HepG2 (cell line): ENCODE results near the gene GRAMD1A. TPM values are rescaled to one million over a fixed set of nuclear protein-coding genes. Genes with fewer than 3 reads are reported as not detected.

Experiments used
- ATAC-seq: fragments of 200-7000 bp; cut with Tn5 transposase; 3 replicates; pipeline ENCODE4 v1.9.1; 2020; ENCODE audit warnings: mild to moderate bottlenecking, moderate library complexity
- BruUV-seq: library from RNA; stranded (reverse); fragments of 400-500 nt; replicated peaks from 2 replicates; lab custom pipeline; 2021; lab: Mats Ljungman, UMichigan
- CTCF ChIA-PET: fragments of 300-600 bp; formaldehyde crosslinking; extraction: SDS; loops from one replicate; lab custom pipeline; 2021; ENCODE audit warnings: low total read pairs, inconsistent platforms, low intra/inter-chr PET ratio; lab: Yijun Ruan, JAX
- POLR2A ChIA-PET: fragments of 350-600 bp; sonication (Branson Sonifier 250); formaldehyde crosslinking; loops from one replicate; lab custom pipeline; 2020; ENCODE audit warnings: antibody characterized with exemption, inconsistent platforms; lab: Yijun Ruan, JAX
- DNase-seq: peaks from one replicate; pipeline ENCODE4 v3.0.0-alpha.2; 2015; ENCODE audit warnings: low spot score
- FAIRE-seq: peaks from 3 replicates; lab custom pipeline; 2011; peaks lifted over from hg19 to GRCh38; lab: Jason Lieb, UNC
- H2AFZ ChIP-seq: one replicate; pipeline ENCODE4 v1.6.1; 2011; ENCODE audit warnings: low read length, inconsistent platforms
- H3K27ac ChIP-seq: fragments of 300-600 bp; 3 replicates; pipeline ENCODE4 v1.8.0; 2011; ENCODE audit warnings: mixed run types, mild to moderate bottlenecking, mixed read lengths, low read length, inconsistent platforms; ENCODE audit not compliant: insufficient read depth; ENCODE audit errors: extremely low read length
- H3K27me3 ChIP-seq, 2 experiments: fragments of 200-600 bp in 1 of 2; 2 replicates in 1 of 2; 3 replicates in 1 of 2; pipeline versions ENCODE4 v1.6.0 to v1.8.0; 2011; ENCODE audit warnings: low read length in 2 of 2, mild to moderate bottlenecking in 2 of 2, moderate library complexity in 2 of 2, inconsistent platforms in 1 of 2; ENCODE audit not compliant: insufficient read depth in 2 of 2, control insufficient read depth in 1 of 2
- H3K36me3 ChIP-seq, 2 experiments: fragments of 200-600 bp in 1 of 2; replicated peaks in 1 of 2; 2 replicates in 1 of 2; 3 replicates in 1 of 2; pipeline versions ENCODE4 v1.5.1 to v1.8.0; 2011; ENCODE audit warnings: low read length in 2 of 2, inconsistent platforms in 1 of 2; ENCODE audit not compliant: insufficient read depth in 2 of 2, control insufficient read depth in 1 of 2
- H3K4me1 ChIP-seq: 2 replicates; pipeline ENCODE4 v1.5.1; 2012; ENCODE audit warnings: low read length, inconsistent platforms; ENCODE audit not compliant: insufficient read depth
- H3K4me2 ChIP-seq: 2 replicates; pipeline ENCODE4 v1.6.0; 2011; ENCODE audit warnings: low read depth, low read length, inconsistent platforms
- H3K4me3 ChIP-seq, 3 experiments: fragments of 200-600 bp in 1 of 3; sonication (generic), shearing (Covaris generic) in 1 of 3; replicated peaks in 1 of 3; 2 replicates each; pipeline ENCODE4 v1.5.1; 2011 to 2016; ENCODE audit warnings: low read length in 3 of 3, inconsistent platforms in 2 of 3, low read depth in 2 of 3, mild to moderate bottlenecking in 2 of 3, control low read depth in 1 of 3, mixed read lengths in 1 of 3; ENCODE audit not compliant: insufficient read depth in 1 of 3
- H3K79me2 ChIP-seq: one replicate; pipeline ENCODE4 v1.6.1; 2011; ENCODE audit warnings: low read length, inconsistent platforms; ENCODE audit not compliant: insufficient read depth
- H3K9ac ChIP-seq: 2 replicates; pipeline ENCODE4 v1.6.0; 2011; ENCODE audit warnings: mild to moderate bottlenecking, low read depth, low read length, inconsistent platforms; ENCODE audit not compliant: insufficient read depth
- H3K9me3 ChIP-seq: 2 replicates; pipeline ENCODE4 v1.5.1; 2012; ENCODE audit warnings: mild to moderate bottlenecking, low read length
- H4K20me1 ChIP-seq: 2 replicates; pipeline ENCODE4 v1.6.0; 2011; ENCODE audit warnings: inconsistent platforms, mild to moderate bottlenecking, low read length, moderate library complexity; ENCODE audit not compliant: insufficient read depth
- EHMT2 ChIP-seq: fragments of 200-600 bp; sonication (generic); IDR thresholded peaks from 2 replicates; pipeline ENCODE4 v1.7.0; 2017; ENCODE audit warnings: antibody characterized with exemption, low read depth, low read length, borderline replicate concordance
- HES4 ChIP-seq: sonication (generic); formaldehyde crosslinking; IDR thresholded peaks from 2 replicates; pipeline ENCODE4 v1.9.0; 2021; ENCODE audit warnings: mild to moderate bottlenecking, missing genetic modification reagents, borderline replicate concordance
- HNRNPL ChIP-seq: fragments of 200-400 bp; formaldehyde crosslinking; IDR thresholded peaks from 2 replicates; pipeline ENCODE4 v1.6.1; 2017; ENCODE audit warnings: mild to moderate bottlenecking, low read depth, low read length
- NKX3-1 ChIP-seq: sonication (generic); formaldehyde crosslinking; IDR thresholded peaks from 2 replicates; pipeline ENCODE4 v1.5.0; 2020; ENCODE audit warnings: missing genetic modification reagents
- NONO ChIP-seq, 2 experiments: fragments of 450-650 bp in 1 of 2; sonication (generic) in 1 of 2; formaldehyde crosslinking in 1 of 2; IDR thresholded peaks in 1 of 2; conservative IDR thresholded peaks in 1 of 2; 2 replicates each; pipeline versions ENCODE4 v1.6.1 to v1.8.0; 2017 to 2022; ENCODE audit warnings: mild to moderate bottlenecking in 1 of 2, missing genetic modification reagents in 1 of 2, moderate library complexity in 1 of 2
- PHF21A ChIP-seq: sonication (generic); formaldehyde crosslinking; IDR thresholded peaks from 2 replicates; pipeline ENCODE4 v1.5.0; 2020; ENCODE audit warnings: mild to moderate bottlenecking, missing genetic modification reagents
- POLR2G ChIP-seq: fragments of 200-400 bp; formaldehyde crosslinking; IDR thresholded peaks from 2 replicates; pipeline ENCODE4 v1.6.1; 2018; ENCODE audit warnings: mild to moderate bottlenecking, low read depth, low read length, moderate library complexity
- RXRA ChIP-seq: sonication (generic); formaldehyde crosslinking; IDR thresholded peaks from 2 replicates; pipeline ENCODE4 v1.5.1; 2020; ENCODE audit warnings: missing genetic modification reagents
- SIN3A ChIP-seq: IDR thresholded peaks from 2 replicates; pipeline ENCODE4 v1.6.1; 2011; ENCODE audit warnings: low read depth, mild to moderate bottlenecking, control low read depth, low read length, borderline replicate concordance
- ZNF496 ChIP-seq: sonication (generic); formaldehyde crosslinking; IDR thresholded peaks from 2 replicates; pipeline ENCODE4 v1.8.1; 2023; ENCODE audit warnings: mild to moderate bottlenecking, moderate library complexity, missing genetic modification reagents; ENCODE audit not compliant: insufficient replicate concordance
- ZNF558 ChIP-seq: sonication (generic); formaldehyde crosslinking; IDR thresholded peaks from 2 replicates; pipeline ENCODE4 v1.9.0; 2022; ENCODE audit warnings: mild to moderate bottlenecking, missing genetic modification reagents, borderline replicate concordance
- ZNF720 ChIP-seq: sonication (generic); formaldehyde crosslinking; IDR thresholded peaks from 2 replicates; pipeline ENCODE4 v1.4.0; 2020; ENCODE audit warnings: missing genetic modification reagents
- ZNF737 ChIP-seq: sonication (generic); formaldehyde crosslinking; IDR thresholded peaks from 2 replicates; pipeline ENCODE4 v1.5.0; 2020; ENCODE audit warnings: missing genetic modification reagents, mild to moderate bottlenecking, borderline replicate concordance
- ZSCAN20 ChIP-seq: sonication (generic); formaldehyde crosslinking; IDR thresholded peaks from 2 replicates; pipeline ENCODE4 v1.4.0; 2020; ENCODE audit warnings: missing genetic modification reagents, mild to moderate bottlenecking, borderline replicate concordance
- WGBS: methylation state at CpG from one replicate; pipeline ENCODE4 v1.1.6; 2017; ENCODE audit warnings: low lambda C conversion rate; 5-methylcytosine and 5-hydroxymethylcytosine counted together
- in situ Hi-C: cut with HindIII; loops from 2 replicates; pipeline ENCODE4 v1.10.0; 2017; ENCODE audit warnings: low pct_unique_long_range_greater_than_20kb; ENCODE audit not compliant: extremely low pct_ligation_motif_present
- intact Hi-C: fragments of 100-400 bp; cut with micrococcal nuclease; formaldehyde crosslinking; loops from one replicate; pipeline ENCODE4 v1.10.0; 2022; ENCODE audit not compliant: unreplicated experiment
- polyA plus RNA-seq, 8 experiments: library from polyadenylated mRNA; depleted of rRNA in 3 of 8; stranded (reverse) in 7 of 8; unstranded in 1 of 8; fragments of >200 nt; fragmentation: Illumina TruSeq in 4 of 8; extraction: Trizol in 4 of 8; gene quantifications; 2 replicates each; pipeline versions ENCODE4 v1.2.1 to v1.2.3, GENCODE V29; 2011 to 2016; ENCODE audit warnings: low read depth in 4 of 8, missing spikeins in 1 of 8, mixed read lengths in 1 of 8; ENCODE audit not compliant: insufficient read depth in 1 of 8
- total RNA-seq, 5 experiments: library from RNA; depleted of rRNA; stranded (reverse); fragments of >200 nt; fragmentation: Illumina TruSeq; extraction: Trizol; gene quantifications; 2 replicates each; pipeline ENCODE4 v1.2.3, GENCODE V29; 2016; ENCODE audit warnings: low read depth in 1 of 5
- TF ChIP-seq, protein P1 (sequence below): sonication (generic); formaldehyde crosslinking; IDR thresholded peaks from 2 replicates; pipeline ENCODE4 v1.4.0; 2020; ENCODE audit warnings: missing genetic modification reagents
- TF ChIP-seq, protein P2 (sequence below): sonication (generic); formaldehyde crosslinking; IDR thresholded peaks from 2 replicates; pipeline ENCODE4 v1.4.0; 2020; ENCODE audit warnings: mild to moderate bottlenecking, missing genetic modification reagents
- TF ChIP-seq, protein P3 (sequence below): sonication (generic); formaldehyde crosslinking; IDR thresholded peaks from 2 replicates; pipeline ENCODE4 v1.8.0; 2022; ENCODE audit warnings: mild to moderate bottlenecking, missing genetic modification reagents; ENCODE audit not compliant: insufficient replicate concordance
- TF ChIP-seq, protein P4 (sequence below): IDR thresholded peaks from 2 replicates; pipeline ENCODE4 v1.6.1; 2016; ENCODE audit warnings: low read depth, borderline replicate concordance

GRAMD1A gene
- total and polyA plus RNA-seq, 2 of the 13 experiments (the other 11 are each of a cell fraction or from before 2014, with no cell fraction given): 14.7 to 181 TPM

DNA sequence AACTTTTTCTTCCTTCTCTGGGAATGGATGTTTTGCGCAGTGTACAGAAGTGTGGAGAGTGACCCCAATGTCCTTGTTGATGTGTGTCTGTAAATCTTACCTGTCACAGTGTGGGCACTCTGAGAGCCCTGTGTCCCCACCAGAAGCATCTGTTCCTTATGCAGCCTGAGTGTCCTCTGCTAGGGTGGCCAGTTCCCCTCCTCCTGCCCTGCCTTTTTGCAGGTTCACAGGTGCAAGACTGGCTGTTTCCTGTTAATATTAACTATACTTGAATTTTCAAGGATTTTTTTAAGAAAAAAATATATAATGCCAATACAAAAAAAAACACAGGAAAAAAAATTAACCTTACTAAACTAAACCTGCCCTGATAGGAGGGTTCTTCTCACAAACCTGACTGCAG is 12.0 kb upstream of the GRAMD1A start (continued):
- TF ChIP-seq, protein P1, sequence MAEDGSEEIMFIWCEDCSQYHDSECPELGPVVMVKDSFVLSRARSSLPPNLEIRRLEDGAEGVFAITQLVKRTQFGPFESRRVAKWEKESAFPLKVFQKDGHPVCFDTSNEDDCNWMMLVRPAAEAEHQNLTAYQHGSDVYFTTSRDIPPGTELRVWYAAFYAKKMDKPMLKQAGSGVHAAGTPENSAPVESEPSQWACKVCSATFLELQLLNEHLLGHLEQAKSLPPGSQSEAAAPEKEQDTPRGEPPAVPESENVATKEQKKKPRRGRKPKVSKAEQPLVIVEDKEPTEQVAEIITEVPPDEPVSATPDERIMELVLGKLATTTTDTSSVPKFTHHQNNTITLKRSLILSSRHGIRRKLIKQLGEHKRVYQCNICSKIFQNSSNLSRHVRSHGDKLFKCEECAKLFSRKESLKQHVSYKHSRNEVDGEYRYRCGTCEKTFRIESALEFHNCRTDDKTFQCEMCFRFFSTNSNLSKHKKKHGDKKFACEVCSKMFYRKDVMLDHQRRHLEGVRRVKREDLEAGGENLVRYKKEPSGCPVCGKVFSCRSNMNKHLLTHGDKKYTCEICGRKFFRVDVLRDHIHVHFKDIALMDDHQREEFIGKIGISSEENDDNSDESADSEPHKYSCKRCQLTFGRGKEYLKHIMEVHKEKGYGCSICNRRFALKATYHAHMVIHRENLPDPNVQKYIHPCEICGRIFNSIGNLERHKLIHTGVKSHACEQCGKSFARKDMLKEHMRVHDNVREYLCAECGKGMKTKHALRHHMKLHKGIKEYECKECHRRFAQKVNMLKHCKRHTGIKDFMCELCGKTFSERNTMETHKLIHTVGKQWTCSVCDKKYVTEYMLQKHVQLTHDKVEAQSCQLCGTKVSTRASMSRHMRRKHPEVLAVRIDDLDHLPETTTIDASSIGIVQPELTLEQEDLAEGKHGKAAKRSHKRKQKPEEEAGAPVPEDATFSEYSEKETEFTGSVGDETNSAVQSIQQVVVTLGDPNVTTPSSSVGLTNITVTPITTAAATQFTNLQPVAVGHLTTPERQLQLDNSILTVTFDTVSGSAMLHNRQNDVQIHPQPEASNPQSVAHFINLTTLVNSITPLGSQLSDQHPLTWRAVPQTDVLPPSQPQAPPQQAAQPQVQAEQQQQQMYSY (CRISPR knock-in tag): no peak
- TF ChIP-seq ZNF558 (CRISPR knock-in tag): no peak

DNA sequence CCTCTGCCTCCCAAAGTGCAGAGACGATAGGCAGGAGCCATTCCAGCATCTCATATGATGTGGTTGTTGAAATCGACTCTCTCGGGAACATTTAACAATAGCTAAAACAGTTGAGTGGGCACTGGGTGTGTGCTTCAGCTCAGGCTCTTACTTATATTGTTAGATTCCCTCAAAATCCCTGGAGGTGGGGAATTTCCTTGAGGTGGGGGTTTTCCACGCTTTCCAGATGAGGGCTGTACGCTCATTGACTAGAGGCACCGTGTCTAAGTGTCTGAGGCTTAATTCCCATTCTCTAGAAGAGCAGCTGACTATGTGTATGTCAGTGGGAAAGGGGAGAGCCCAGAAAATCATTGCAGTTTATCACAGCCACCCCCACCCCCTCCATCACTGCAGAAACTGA is 10.8 kb upstream of the GRAMD1A start:
- no peaks in the 10 kb centered on the region for H4K20me1 ChIP-seq
- peaks cover 37% of the 10 kb centered on the region for H3K4me1 ChIP-seq
- in situ Hi-C loops (no loop called here), intact Hi-C loops (no loop called here)
- H3K27ac ChIP-seq: no peak overlapping the region
- WGBS: 88% methylated on average over 6 of the region's 6 CpGs
- no peaks in the 10 kb centered on the region for H3K36me3 ChIP-seq
- peaks cover 0 to 17% of the 10 kb centered on the region in 2 experiments; a peak in 3 of 5 replicates for H3K27me3 ChIP-seq
- H3K4me2 ChIP-seq: no peak overlapping the region
- FAIRE-seq (no peak), ATAC-seq (no peak), DNase-seq (no peak)
- H3K79me2 ChIP-seq: no peaks in the 10 kb centered on the region
- no peak overlapping the region for H3K4me3 ChIP-seq
- no peak overlapping the region for H2AFZ ChIP-seq
- ChIA-PET POLR2A (no interaction called here), CTCF (no interaction called here)
- no peak overlapping the region for H3K9ac ChIP-seq
- BruUV-seq: no TSS peak
- no peaks in the 10 kb centered on the region for H3K9me3 ChIP-seq
- no peak for TF ChIP-seq ZNF737 (CRISPR knock-in tag)
- TF ChIP-seq HES4: no peak
- TF ChIP-seq ZNF496 (CRISPR knock-in tag): no peak
- no peak for TF ChIP-seq HNRNPL
- TF ChIP-seq, protein P2, sequence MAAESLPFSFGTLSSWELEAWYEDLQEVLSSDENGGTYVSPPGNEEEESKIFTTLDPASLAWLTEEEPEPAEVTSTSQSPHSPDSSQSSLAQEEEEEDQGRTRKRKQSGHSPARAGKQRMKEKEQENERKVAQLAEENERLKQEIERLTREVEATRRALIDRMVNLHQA: no peak
- TF ChIP-seq SIN3A: no peak
- no peak for TF ChIP-seq ZNF720
- TF ChIP-seq RXRA: no peak
- no peak for TF ChIP-seq EHMT2
- TF ChIP-seq NKX3-1 (CRISPR knock-in tag): no peak
- TF ChIP-seq ZSCAN20 (CRISPR knock-in tag): no peak
- TF ChIP-seq, protein P3, sequence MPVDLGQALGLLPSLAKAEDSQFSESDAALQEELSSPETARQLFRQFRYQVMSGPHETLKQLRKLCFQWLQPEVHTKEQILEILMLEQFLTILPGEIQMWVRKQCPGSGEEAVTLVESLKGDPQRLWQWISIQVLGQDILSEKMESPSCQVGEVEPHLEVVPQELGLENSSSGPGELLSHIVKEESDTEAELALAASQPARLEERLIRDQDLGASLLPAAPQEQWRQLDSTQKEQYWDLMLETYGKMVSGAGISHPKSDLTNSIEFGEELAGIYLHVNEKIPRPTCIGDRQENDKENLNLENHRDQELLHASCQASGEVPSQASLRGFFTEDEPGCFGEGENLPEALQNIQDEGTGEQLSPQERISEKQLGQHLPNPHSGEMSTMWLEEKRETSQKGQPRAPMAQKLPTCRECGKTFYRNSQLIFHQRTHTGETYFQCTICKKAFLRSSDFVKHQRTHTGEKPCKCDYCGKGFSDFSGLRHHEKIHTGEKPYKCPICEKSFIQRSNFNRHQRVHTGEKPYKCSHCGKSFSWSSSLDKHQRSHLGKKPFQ (CRISPR knock-in tag): no peak
- TF ChIP-seq POLR2G: no peak
- TF ChIP-seq PHF21A (CRISPR knock-in tag): no peak
- no peak for TF ChIP-seq NONO (IDR thresholded peaks at IDR 0.05)
- TF ChIP-seq NONO (CRISPR knock-in tag; conservative IDR thresholded peaks at IDR 0.05): no peak
- TF ChIP-seq, protein P4, sequence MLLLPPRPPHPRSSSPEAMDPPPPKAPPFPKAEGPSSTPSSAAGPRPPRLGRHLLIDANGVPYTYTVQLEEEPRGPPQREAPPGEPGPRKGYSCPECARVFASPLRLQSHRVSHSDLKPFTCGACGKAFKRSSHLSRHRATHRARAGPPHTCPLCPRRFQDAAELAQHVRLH (CRISPR knock-in tag): no peak
